ENCODE data around the gene TLR3. TPM values are rescaled to one million over a fixed set of nuclear protein-coding genes. Genes with fewer than 3 reads are reported as not detected.

Gene TLR3
- total and polyA plus RNA-seq, 5 experiments from 2014 or later: 0.25 to 3.8 (median 0.43) TPM

GRCh38 chr4:186058980-186059316, 10.0 kb upstream of the TLR3 start:
- Mint-ChIP-seq H3K27me3 (peaks cover 4 to 28% (median 18%) of the 10 kb centered on the region in 5 donors), H3K4me3 (peak overlapping the region in 1 of 10 donors; percentile 62), H3K27ac (no peak overlapping the region), H3K36me3 (peaks cover 0 to 4% (median 0%) of the 10 kb centered on the region in 3 donors), H3K4me1 (peaks cover 3 to 18% (median 9%) of the 10 kb centered on the region in 4 donors), H3K9me3 (peaks cover 0 to 12% (median 3%) of the 10 kb centered on the region in 9 donors)
- DNase-seq: no peak
- POLR2A ChIA-PET: no interaction called here
- ATAC-seq: no peak

- DNase-seq: no peak
- Mint-ChIP-seq H3K27me3 (peaks cover 5 to 37% (median 26%) of the 10 kb centered on the region in 5 donors), H3K9me3 (peaks cover 0 to 12% (median 3%) of the 10 kb centered on the region in 9 donors), H3K4me1 (peaks cover 3 to 18% (median 9%) of the 10 kb centered on the region in 4 donors), H3K36me3 (peaks cover 0 to 4% (median 3%) of the 10 kb centered on the region in 3 donors), H3K27ac (no peak overlapping the region), H3K4me3 (no peak overlapping the region)
- POLR2A ChIA-PET: no interaction called here
- ATAC-seq: no peak
Measured at GRCh38 chr4:186061921-186062320, 7.0 kb upstream of the TLR3 start.

- peaks cover 1 to 18% (median 6%) of the 10 kb centered on the region in 5 donors for H3K27me3 Mint-ChIP-seq
- peaks cover 0 to 3% (median 0%) of the 10 kb centered on the region in 3 donors for H3K36me3 Mint-ChIP-seq
- POLR2A ChIA-PET: no interaction called here
- peak overlapping the region; percentile 59 to 92 (median 81) for H3K4me3 Mint-ChIP-seq
- no peaks in the 10 kb centered on the region for H3K9me3 Mint-ChIP-seq
- H3K4me1 Mint-ChIP-seq: peaks cover 12 to 26% (median 21%) of the 10 kb centered on the region in 4 donors
- H3K27ac Mint-ChIP-seq: peak overlapping the region in 5 of 10 donors; percentile 5 to 86 (median 61)
- ATAC-seq (peak; percentile 61 to 73), DNase-seq (peak in 8 of 10 donors; percentile 11 to 30 (median 20))
Measured at GRCh38 chr4:186067757-186068385, 1.1 kb upstream of the TLR3 start.

- H3K4me3 Mint-ChIP-seq: peak overlapping the region in 7 of 10 donors; percentile 62 to 92 (median 81)
- ATAC-seq (no peak), DNase-seq (no peak)
- peaks cover 0 to 13% (median 3%) of the 10 kb centered on the region in 5 donors for H3K27me3 Mint-ChIP-seq
- no peaks in the 10 kb centered on the region for H3K9me3 Mint-ChIP-seq
- H3K36me3 Mint-ChIP-seq: peaks cover 0 to 2% (median 0%) of the 10 kb centered on the region in 3 donors
- POLR2A ChIA-PET: no interaction called here
- peaks cover 12 to 26% (median 21%) of the 10 kb centered on the region in 4 donors for H3K4me1 Mint-ChIP-seq
- H3K27ac Mint-ChIP-seq: peak overlapping the region in 3 of 10 donors; percentile 0 to 32 (median 19)
Measured at GRCh38 chr4:186069729-186070128, 773 bp downstream of the TLR3 start.

GRCh38 chr4:186072516-186072915, 3.6 kb downstream of the TLR3 start:
- H3K4me1 Mint-ChIP-seq: peaks cover 9 to 24% (median 20%) of the 10 kb centered on the region in 4 donors
- no peak overlapping the region for H3K4me3 Mint-ChIP-seq

GRCh38 chr4:186074189-186074588, 5.2 kb downstream of the TLR3 start:
- H3K4me1 Mint-ChIP-seq: peaks cover 3 to 11% (median 7%) of the 10 kb centered on the region in 4 donors
- POLR2A ChIA-PET: no interaction called here
- no peak overlapping the region for H3K27ac Mint-ChIP-seq
- H3K9me3 Mint-ChIP-seq: no peaks in the 10 kb centered on the region
- peaks cover 0 to 3% (median 0%) of the 10 kb centered on the region in 5 donors for H3K27me3 Mint-ChIP-seq
- H3K36me3 Mint-ChIP-seq: no peaks in the 10 kb centered on the region
- no peak for ATAC-seq
- no peak overlapping the region for H3K4me3 Mint-ChIP-seq
- DNase-seq: no peak

More at GRCh38 chr4:186072516-186072915, 3.6 kb downstream of the TLR3 start:
- POLR2A ChIA-PET: no interaction called here
- Mint-ChIP-seq H3K27me3 (peaks cover 0 to 3% (median 0%) of the 10 kb centered on the region in 5 donors), H3K27ac (peak overlapping the region in 1 of 10 donors; percentile 33), H3K36me3 (no peaks in the 10 kb centered on the region), H3K9me3 (no peaks in the 10 kb centered on the region)
- DNase-seq (no peak), ATAC-seq (no peak)

- H3K9me3 Mint-ChIP-seq: no peaks in the 10 kb centered on the region
- no peak for DNase-seq
- H3K4me1 Mint-ChIP-seq: no peaks in the 10 kb centered on the region
- POLR2A ChIA-PET: no interaction called here
- peaks cover 0 to 23% (median 7%) of the 10 kb centered on the region in 5 donors for H3K27me3 Mint-ChIP-seq
- H3K36me3 Mint-ChIP-seq: no peaks in the 10 kb centered on the region
- no peak for ATAC-seq
- no peak overlapping the region for H3K4me3 Mint-ChIP-seq
- peak overlapping the region in 1 of 10 donors; percentile 53 for H3K27ac Mint-ChIP-seq
Measured at GRCh38 chr4:186078981-186079638, 10.2 kb downstream of the TLR3 start.

- Mint-ChIP-seq H3K27ac (no peak overlapping the region), H3K4me3 (no peak overlapping the region), H3K36me3 (no peaks in the 10 kb centered on the region), H3K27me3 (peaks cover 0 to 23% (median 7%) of the 10 kb centered on the region in 5 donors), H3K4me1 (no peaks in the 10 kb centered on the region), H3K9me3 (no peaks in the 10 kb centered on the region)
- ATAC-seq (no peak), DNase-seq (no peak)
- POLR2A ChIA-PET: no interaction called here
Measured at GRCh38 chr4:186079694-186080093, 10.7 kb downstream of the TLR3 start.

GRCh38 chr4:186081202-186081807, 12.3 kb downstream of the TLR3 start:
- Mint-ChIP-seq H3K27ac (no peak overlapping the region), H3K27me3 (peaks cover 0 to 23% (median 7%) of the 10 kb centered on the region in 5 donors), H3K4me1 (no peaks in the 10 kb centered on the region), H3K9me3 (no peaks in the 10 kb centered on the region), H3K36me3 (no peaks in the 10 kb centered on the region), H3K4me3 (no peak overlapping the region)
- no peak for DNase-seq
- POLR2A ChIA-PET: no interaction called here
- no peak for ATAC-seq

- H3K4me3 Mint-ChIP-seq: no peak overlapping the region
- no peak for ATAC-seq
- no peak overlapping the region for H3K27ac Mint-ChIP-seq
- H3K9me3 Mint-ChIP-seq: no peaks in the 10 kb centered on the region
- H3K4me1 Mint-ChIP-seq: no peaks in the 10 kb centered on the region
- POLR2A ChIA-PET: no interaction called here
- peaks cover 0 to 24% (median 7%) of the 10 kb centered on the region in 5 donors for H3K27me3 Mint-ChIP-seq
- no peak for DNase-seq
- no peaks in the 10 kb centered on the region for H3K36me3 Mint-ChIP-seq
Measured at GRCh38 chr4:186082221-186082620, 13.3 kb downstream of the TLR3 start.

- no peak overlapping the region for H3K27ac Mint-ChIP-seq
Measured at GRCh38 chr4:186088523-186088922, 19.6 kb downstream of the TLR3 start.

GRCh38 chr4:186092296-186092695, 23.3 kb downstream of the TLR3 start:
- Mint-ChIP-seq H3K36me3 (no peaks in the 10 kb centered on the region), H3K27me3 (peaks cover 5 to 43% (median 24%) of the 10 kb centered on the region in 5 donors), H3K4me1 (no peaks in the 10 kb centered on the region), H3K9me3 (peaks cover 0 to 7% (median 0%) of the 10 kb centered on the region in 9 donors), H3K4me3 (no peak overlapping the region), H3K27ac (no peak overlapping the region)
- DNase-seq (no peak), ATAC-seq (no peak)
- POLR2A ChIA-PET: no interaction called here

More at GRCh38 chr4:186088523-186088922, 19.6 kb downstream of the TLR3 start:
- peaks cover 0 to 7% (median 0%) of the 10 kb centered on the region in 9 donors for H3K9me3 Mint-ChIP-seq
- DNase-seq (no peak), ATAC-seq (no peak)
- H3K4me1 Mint-ChIP-seq: no peaks in the 10 kb centered on the region
- POLR2A ChIA-PET: no interaction called here
- H3K4me3 Mint-ChIP-seq: no peak overlapping the region
- H3K27me3 Mint-ChIP-seq: peaks cover 4 to 29% (median 7%) of the 10 kb centered on the region in 5 donors
- H3K36me3 Mint-ChIP-seq: no peaks in the 10 kb centered on the region

- no peaks in the 10 kb centered on the region for H3K36me3 Mint-ChIP-seq
- H3K4me1 Mint-ChIP-seq: no peaks in the 10 kb centered on the region
- H3K27ac Mint-ChIP-seq: no peak overlapping the region
- POLR2A ChIA-PET: no interaction called here
- no peak for DNase-seq
- no peak overlapping the region for H3K4me3 Mint-ChIP-seq
- H3K27me3 Mint-ChIP-seq: peaks cover 5 to 19% (median 15%) of the 10 kb centered on the region in 5 donors
- H3K9me3 Mint-ChIP-seq: peaks cover 0 to 7% (median 0%) of the 10 kb centered on the region in 9 donors
- no peak for ATAC-seq
Measured at GRCh38 chr4:186095406-186095805, 26.4 kb downstream of the TLR3 start.

Measured in naive thymus-derived CD8-positive, alpha-beta T cell (primary cell).